H1 (cell line): ENCODE data around the gene DBF4B.

Experiments
- POLR2A ChIP-seq, 2 experiments: IDR thresholded peaks; 1 replicate in 1 of 2; 2 replicates in 1 of 2; pipeline ENCODE4 v1.6.1; 2011; ENCODE audit warnings: low read depth in 2 of 2, low read length in 2 of 2, mild to moderate bottlenecking in 2 of 2; ENCODE audit errors: control extremely low read depth in 1 of 2
- SIN3A ChIP-seq, 2 experiments: IDR thresholded peaks in 1 of 2; conservative IDR thresholded peaks in 1 of 2; 2 replicates each; pipeline ENCODE4 v1.6.1; 2011 to 2012; ENCODE audit warnings: low read length in 2 of 2, improper control_type of control experiment in 1 of 2, low read depth in 1 of 2, mild to moderate bottlenecking in 1 of 2
- SP2 ChIP-seq: IDR thresholded peaks from 2 replicates; pipeline ENCODE4 v1.6.1; 2012; ENCODE audit warnings: mild to moderate bottlenecking, low read length, inconsistent platforms
- SRF ChIP-seq: IDR thresholded peaks from 2 replicates; pipeline ENCODE4 v1.6.1; 2011; ENCODE audit warnings: mild to moderate bottlenecking, low read depth, low read length, moderate library complexity
- TF ChIP-seq, protein P1 (sequence below), 3 experiments: IDR thresholded peaks; 1 replicate in 2 of 3; 2 replicates in 1 of 3; pipeline versions ENCODE4 v1.5.1 to v1.6.1; 2011; ENCODE audit warnings: low read length in 3 of 3, mild to moderate bottlenecking in 3 of 3, inconsistent platforms in 2 of 3, low read depth in 1 of 3, moderate library complexity in 1 of 3; ENCODE audit not compliant: insufficient read depth in 1 of 3; ENCODE audit errors: control extremely low read depth in 1 of 3

DNA sequence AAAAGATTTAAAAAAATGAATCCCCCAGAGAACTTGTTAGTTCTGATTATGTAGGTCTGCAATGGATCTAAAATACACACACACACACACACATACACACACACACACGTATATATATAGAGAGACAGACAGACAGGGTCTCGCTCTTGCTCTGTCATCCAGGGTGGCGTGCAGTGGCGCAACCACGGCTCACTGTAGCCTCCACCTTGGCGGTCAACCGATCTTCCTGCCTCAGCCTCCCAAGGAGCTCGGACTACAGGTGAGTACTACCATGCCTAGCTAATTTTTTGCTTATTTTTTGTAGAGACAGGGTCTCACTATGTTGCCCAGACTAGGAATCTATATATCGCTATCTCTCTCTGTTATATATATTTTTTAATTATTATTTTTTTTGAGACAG is 88.3 kb downstream of the DBF4B start:
- no peak for TF ChIP-seq POLR2A (IDR thresholded peaks at IDR 0.05; ENCODE audit: control extremely low read depth in 1 of 2, low read depth in 2 of 2, low read length in 2 of 2)
- TF ChIP-seq, protein P1, sequence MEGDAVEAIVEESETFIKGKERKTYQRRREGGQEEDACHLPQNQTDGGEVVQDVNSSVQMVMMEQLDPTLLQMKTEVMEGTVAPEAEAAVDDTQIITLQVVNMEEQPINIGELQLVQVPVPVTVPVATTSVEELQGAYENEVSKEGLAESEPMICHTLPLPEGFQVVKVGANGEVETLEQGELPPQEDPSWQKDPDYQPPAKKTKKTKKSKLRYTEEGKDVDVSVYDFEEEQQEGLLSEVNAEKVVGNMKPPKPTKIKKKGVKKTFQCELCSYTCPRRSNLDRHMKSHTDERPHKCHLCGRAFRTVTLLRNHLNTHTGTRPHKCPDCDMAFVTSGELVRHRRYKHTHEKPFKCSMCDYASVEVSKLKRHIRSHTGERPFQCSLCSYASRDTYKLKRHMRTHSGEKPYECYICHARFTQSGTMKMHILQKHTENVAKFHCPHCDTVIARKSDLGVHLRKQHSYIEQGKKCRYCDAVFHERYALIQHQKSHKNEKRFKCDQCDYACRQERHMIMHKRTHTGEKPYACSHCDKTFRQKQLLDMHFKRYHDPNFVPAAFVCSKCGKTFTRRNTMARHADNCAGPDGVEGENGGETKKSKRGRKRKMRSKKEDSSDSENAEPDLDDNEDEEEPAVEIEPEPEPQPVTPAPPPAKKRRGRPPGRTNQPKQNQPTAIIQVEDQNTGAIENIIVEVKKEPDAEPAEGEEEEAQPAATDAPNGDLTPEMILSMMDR (IDR thresholded peaks at IDR 0.05; ENCODE audit: control extremely low read depth in 1 of 3, insufficient read depth in 1 of 3, low read depth in 1 of 3, low read length in 3 of 3): no peak
- TF ChIP-seq SP2: no peak
- no peak for TF ChIP-seq SIN3A (conservative IDR thresholded peaks at IDR 0.05 in 1 of 2, IDR thresholded peaks at IDR 0.05 in 1 of 2; ENCODE audit: low read depth in 1 of 2, low read length in 2 of 2)
- no peak for TF ChIP-seq SRF
